Stimulated activated CD8-positive, alpha-beta memory T cell treated with anti-CD3 and anti-CD28 coated beads, Interleukin-7, amount 100 ng/mL, for 48 hours (primary cell): Measurements from ENCODE around the gene MAST3.
A peak's percentile ranks its signal among the peaks of the same experiment; 100 is the strongest.

Experiments
- DNase-seq, 2 donors: peaks; one replicate each; pipeline ENCODE4 v3.0.0-alpha.2; 2020; ENCODE audit warnings: low read depth in 1 of 2; ENCODE audit errors: extremely low read depth in 1 of 2

The MAST3 gene

GRCh38 chr19:18131841-18132596, 34.4 kb downstream of the MAST3 start:
- no peak for DNase-seq

DNA sequence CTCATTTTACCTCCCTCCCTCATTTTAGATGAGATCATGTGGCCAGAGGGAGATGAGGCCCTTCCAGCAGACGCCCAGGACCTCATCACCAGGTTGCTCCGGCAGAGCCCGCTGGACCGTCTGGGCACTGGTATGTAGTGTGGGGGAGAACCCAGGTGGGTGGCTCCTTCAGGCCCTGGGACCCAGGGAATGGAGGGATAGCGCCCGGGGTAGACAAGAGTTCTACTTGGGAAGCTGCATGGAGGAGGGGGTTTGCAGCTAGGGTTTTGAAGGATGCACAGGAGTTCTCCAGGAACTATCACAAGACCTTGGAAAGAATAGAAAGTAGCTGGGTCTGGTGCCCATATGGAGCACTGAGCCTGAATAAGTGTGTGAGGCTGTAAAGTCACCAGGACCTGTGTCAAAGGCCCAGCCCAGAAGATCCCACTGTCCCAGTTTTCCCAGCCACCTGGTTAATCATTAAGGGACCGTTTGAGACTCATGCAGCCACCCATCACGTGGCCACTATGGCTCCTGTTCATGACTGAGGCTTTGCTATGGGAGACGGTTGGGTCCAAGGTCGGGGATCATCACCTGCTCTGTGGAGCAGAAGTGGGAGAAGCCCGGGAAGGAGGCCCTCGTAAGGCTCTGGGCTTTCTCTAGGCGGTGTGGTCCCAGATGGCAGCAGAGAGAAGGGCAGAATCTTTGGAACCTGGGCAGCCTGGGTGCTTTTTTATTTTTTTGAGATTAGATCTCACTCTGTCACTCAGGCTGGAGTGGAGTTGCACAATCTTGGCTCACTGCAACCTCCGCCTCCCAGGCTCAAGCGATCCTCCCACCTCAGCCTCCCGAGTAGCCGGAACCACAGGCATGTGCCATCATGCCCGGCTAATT, 38.4 kb downstream of the MAST3 start:
- DNase-seq, result no peak

- DNase-seq, result no peak
Measured at GRCh38 chr19:18137242-18137641, 39.7 kb downstream of the MAST3 start.

DNA sequence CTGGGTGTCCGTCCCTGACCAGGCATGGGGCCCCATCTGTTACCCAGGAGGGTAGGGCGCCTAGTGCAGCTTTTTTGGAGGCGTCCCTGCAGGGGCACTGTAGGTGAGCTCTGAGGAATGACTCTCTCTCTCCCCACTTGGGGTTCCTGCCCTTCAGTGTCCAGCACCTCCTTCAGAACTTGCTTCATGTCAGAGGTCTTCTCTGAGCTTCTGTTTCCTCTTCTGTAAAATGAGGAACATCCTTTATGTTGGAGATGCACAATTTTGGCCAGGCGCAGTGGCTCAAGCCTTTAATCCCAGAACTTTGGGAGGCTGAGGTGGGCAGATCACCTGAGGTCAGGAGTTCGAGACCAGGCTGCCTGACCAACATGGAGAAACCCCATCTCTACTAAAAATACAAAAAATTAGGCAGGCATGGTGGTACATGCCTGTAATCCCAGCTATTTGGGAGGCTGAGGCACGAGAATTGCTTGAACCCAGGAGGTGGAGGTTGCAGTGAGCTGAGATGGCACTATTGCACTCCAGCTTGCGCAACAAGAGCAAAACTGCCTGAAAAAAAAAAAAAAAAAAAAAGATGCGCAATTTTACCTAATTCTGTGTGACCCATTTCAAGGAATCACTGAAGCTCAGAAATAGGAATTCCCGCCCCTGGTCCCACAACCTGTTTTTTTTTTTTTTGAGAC, 40.2 kb downstream of the MAST3 start:
- no peak for DNase-seq

DNA sequence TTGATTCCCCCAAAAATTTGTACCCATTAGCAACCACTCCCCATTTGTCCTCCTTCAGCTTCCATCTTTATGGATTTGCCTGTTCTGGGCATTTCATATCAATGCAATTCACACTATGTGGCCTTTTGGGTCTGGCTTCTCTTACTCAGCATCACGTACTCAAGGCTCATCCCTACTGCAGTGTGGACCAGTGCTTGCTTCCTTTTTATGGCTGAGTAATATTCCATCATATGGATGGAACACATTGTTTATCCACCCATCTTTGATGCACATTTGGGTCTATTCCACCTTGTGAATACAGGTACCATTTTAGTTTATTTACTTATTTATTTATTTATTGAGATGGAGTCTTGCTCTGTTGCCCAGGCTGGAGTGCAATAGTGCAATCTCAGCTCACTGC, 42.9 kb downstream of the MAST3 start:
- no peak for DNase-seq

GRCh38 chr19:18141031-18141430, 43.5 kb downstream of the MAST3 start:
- DNase-seq, result no peak

- no peak for DNase-seq
Measured at GRCh38 chr19:18143902-18144301, 46.3 kb downstream of the MAST3 start.

GRCh38 chr19:18144361-18144760, 46.8 kb downstream of the MAST3 start:
- no peak for DNase-seq

DNA sequence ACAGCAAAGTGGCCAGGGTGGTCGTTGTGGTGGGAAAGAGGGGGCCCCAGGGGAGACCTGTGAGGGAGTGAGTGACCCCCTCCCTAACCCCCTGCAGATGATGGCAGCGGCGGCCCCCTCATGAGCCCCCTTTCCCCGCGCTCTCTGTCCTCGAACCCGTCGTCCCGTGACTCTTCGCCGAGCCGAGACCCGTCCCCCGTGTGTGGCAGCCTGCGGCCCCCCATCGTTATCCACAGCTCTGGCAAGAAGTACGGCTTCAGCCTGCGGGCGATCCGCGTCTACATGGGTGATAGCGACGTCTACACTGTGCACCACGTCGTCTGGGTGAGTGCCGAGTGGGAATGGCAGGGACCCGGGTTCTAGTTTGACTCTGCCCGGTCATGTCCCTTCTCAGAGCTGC, 47.3 kb downstream of the MAST3 start:
- DNase-seq, result no peak

DNA sequence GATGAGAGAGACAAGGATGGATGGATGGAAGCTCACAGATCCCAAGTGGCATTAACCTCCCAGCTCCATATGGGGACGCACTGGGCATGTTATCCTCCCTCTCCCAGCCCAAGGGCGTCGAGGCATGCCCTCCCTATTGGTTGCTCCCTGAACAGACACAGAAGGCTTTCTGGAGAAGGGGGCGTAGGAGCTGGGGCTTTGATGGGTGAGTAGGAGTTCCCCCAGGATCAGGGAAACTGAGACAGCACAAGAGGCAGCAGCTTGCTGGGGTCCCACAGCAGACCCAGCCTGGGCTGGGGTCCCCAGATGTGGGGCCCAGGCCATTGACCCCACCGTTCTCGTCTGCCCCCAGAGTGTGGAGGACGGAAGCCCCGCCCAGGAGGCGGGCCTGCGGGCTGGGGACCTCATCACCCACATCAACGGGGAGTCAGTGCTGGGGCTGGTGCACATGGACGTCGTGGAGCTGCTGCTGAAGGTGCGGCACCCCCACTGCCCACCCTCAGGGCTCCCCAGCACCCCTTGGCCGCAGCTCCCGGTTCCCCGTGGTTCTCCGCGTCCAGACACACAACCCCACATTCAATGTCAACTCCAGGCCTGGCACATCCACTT, 47.9 kb downstream of the MAST3 start:
- DNase-seq, result no peak

DNA sequence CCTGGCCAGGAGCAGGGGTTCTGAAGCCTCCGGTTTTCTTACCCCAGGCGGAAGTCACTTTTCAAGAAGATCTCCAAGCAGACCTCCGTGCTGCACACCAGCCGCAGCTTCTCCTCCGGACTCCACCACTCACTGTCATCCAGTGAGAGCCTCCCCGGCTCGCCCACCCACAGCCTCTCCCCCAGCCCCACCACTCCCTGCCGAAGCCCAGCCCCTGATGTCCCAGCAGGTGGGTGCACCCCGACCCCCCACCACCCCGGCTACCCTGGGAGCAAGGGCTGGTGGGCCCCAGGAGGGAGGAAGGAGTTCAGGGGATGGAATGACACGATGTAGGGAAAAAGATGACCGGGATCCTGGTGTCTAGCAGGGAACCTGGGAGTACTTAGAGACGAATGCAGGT, 49.8 kb downstream of the MAST3 start:
- DNase-seq, result no peak

DNA sequence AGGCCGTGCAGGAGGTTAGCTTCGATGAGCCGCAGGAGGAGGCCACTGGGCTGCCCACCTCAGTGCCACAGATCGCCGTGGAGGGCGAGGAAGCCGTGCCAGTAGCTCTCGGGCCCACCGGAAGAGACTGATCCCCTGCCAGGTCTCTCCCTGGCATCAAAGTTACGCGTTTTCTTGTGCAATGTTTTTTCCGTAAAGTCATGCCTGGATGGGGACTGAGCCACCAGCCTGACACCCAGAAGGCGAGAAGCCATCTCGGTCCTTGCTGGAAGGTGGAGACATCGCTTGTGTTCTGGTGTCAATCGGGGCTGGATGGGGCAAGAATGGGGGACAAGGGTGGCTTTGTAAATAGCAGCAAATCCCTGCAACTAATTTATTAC, 52.0 kb downstream of the MAST3 start:
- DNase-seq, result no peak

GRCh38 chr19:18150776-18151624, 53.4 kb downstream of the MAST3 start:
- DNase-seq, result no peak

DNA sequence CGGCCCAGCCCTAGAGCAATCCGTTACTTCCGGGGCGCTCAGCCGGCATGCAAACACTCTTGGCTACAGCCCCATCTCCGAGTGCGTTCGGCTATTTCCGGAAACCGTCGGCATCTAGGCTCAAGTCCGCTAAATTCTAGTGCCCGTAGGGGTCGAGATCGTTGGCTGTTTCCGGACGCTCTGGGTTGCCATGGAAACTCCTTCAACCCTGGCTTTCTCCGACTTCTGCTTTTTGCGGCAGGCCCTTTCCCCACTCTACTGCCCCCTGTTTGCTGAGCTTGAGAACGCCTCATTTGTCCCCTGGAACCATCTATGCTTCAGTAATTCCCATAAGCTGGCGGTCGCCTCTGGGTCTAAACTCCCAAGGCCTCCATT, 54.9 kb downstream of the MAST3 start:
- DNase-seq, result peak; percentile 94 to 97

GRCh38 chr19:18152817-18153555, 55.4 kb downstream of the MAST3 start, which contains the start of gene PIK3R2:
PIK3R2 (plus strand) TSS chr19:18153163; CDS start chr19:18155880, 2,717 bp downstream.
- peak; percentile 97 to 100 for DNase-seq

GRCh38 chr19:18153556-18154134, 56.1 kb downstream of the MAST3 start:
- DNase-seq, result no peak

DNA sequence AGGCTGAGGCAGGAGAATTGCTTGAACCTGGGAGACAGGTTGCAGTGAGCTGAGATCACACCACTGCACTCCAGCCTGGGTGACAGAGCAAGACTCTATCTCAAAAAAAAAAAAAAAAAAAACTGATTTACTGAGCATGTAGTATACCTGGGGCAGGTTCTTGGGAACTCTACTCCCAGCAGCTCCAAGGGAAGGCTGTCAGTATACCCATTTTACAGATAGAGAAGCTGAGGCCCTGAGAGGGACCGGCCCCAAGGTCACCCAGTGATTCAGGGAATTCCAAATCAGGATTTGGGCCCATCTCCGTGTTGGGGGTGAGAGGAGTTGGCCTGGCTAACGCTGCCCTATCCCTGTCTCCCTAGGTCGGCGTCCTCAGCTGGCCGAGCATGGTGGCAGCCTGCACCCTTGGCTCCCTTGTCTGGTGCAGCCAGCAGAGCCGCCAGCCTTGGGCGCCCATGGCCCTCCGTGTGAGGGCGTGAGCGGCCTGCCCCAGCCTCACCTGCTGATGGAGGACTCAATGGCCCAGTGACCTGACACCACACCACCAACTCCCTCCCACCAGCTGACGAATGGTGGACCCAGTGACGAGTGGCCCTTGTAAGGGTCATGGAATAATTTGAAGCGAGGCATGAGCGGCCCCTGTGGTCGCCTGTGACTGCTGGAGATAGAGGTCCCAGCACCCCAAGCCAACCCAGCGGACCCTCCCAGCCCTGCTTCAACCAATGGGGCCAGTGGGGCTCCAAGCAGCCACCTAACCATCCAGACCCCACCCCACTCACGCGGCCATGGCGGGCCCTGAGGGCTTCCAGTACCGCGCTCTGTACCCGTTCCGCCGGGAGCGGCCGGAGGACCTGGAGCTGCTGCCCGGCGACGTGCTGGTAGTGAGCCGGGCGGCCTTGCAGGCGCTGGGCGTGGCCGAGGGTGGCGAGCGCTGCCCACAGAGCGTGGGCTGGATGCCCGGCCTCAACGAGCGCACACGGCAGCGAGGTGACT, 57.8 kb downstream of the MAST3 start:
- no peak for DNase-seq

- no peak for DNase-seq
Measured at GRCh38 chr19:18156268-18156667, 58.7 kb downstream of the MAST3 start.
